Common myeloid progenitor, CD34-positive (primary cell): ENCODE data around the gene PYROXD2.

Source experiments
- CTCF ChIA-PET: fragments of 350-600 bp; sonication (Branson Sonifier 250); formaldehyde crosslinking; loops from one replicate; lab custom pipeline; 2021; ENCODE audit warnings: antibody characterized with exemption; lab: Charles Lee
- POLR2A ChIA-PET: fragments of 350-600 bp; sonication (Branson Sonifier 250); formaldehyde crosslinking; loops from one replicate; lab custom pipeline; 2021; ENCODE audit warnings: antibody characterized with exemption; lab: Charles Lee
- DNase-seq, 3 donors: peaks; one replicate each; pipeline versions ENCODE4 v3.0.0 to v3.0.0-alpha.2; 2013
- H3K27ac ChIP-seq, 2 experiments: 1 replicate in 1 of 2; 2 replicates in 1 of 2; pipeline ENCODE4 v1.7.0; 2013; ENCODE audit warnings: inconsistent platforms in 2 of 2, low read length in 2 of 2, mild to moderate bottlenecking in 2 of 2, low read depth in 1 of 2, moderate library complexity in 1 of 2; ENCODE audit not compliant: severe bottlenecking in 2 of 2, insufficient read depth in 1 of 2, poor library complexity in 1 of 2
- H3K27me3 ChIP-seq, 5 experiments: replicated peaks in 2 of 5; 1 replicate in 3 of 5; 2 replicates in 2 of 5; pipeline versions ENCODE4 v1.6.1 to v1.7.0; 2013; ENCODE audit warnings: low read length in 4 of 5, mild to moderate bottlenecking in 2 of 5, moderate library complexity in 2 of 5, inconsistent platforms in 1 of 5; ENCODE audit not compliant: insufficient read depth in 5 of 5, control insufficient read depth in 4 of 5
- H3K36me3 ChIP-seq, 4 experiments: 1 replicate in 2 of 4; 2 replicates in 2 of 4; pipeline versions ENCODE4 v1.6.1 to v1.7.0; 2013; ENCODE audit warnings: low read length in 3 of 4, control low read depth in 1 of 4, mild to moderate bottlenecking in 1 of 4; ENCODE audit not compliant: control insufficient read depth in 4 of 4, insufficient read depth in 4 of 4
- H3K4me1 ChIP-seq, 4 experiments: 1 replicate in 3 of 4; 2 replicates in 1 of 4; pipeline versions ENCODE4 v1.6.1 to v1.7.1; 2013; ENCODE audit warnings: low read length in 3 of 4, mild to moderate bottlenecking in 3 of 4, control low read depth in 1 of 4, inconsistent platforms in 1 of 4, moderate library complexity in 1 of 4; ENCODE audit not compliant: control insufficient read depth in 4 of 4, insufficient read depth in 4 of 4; ENCODE audit errors: control extremely low read depth in 1 of 4
- H3K4me3 ChIP-seq, 7 experiments: 1 replicate in 4 of 7; 2 replicates in 3 of 7; pipeline versions ENCODE4 v1.5.1 to v1.7.0; 2013; ENCODE audit warnings: mild to moderate bottlenecking in 7 of 7, low read length in 6 of 7, moderate library complexity in 6 of 7, inconsistent platforms in 2 of 7, low read depth in 2 of 7, control low read depth in 1 of 7; ENCODE audit not compliant: insufficient read depth in 4 of 7, control insufficient read depth in 1 of 7; ENCODE audit errors: extremely low read depth in 1 of 7
- H3K9me3 ChIP-seq, 5 experiments: 1 replicate in 4 of 5; 2 replicates in 1 of 5; pipeline versions ENCODE4 v1.6.1 to v1.7.1; 2013; ENCODE audit warnings: low read length in 4 of 5, mild to moderate bottlenecking in 2 of 5, inconsistent platforms in 1 of 5, low read depth in 1 of 5, moderate library complexity in 1 of 5; ENCODE audit not compliant: control insufficient read depth in 4 of 5, insufficient read depth in 2 of 5; ENCODE audit errors: control extremely low read depth in 1 of 5
- WGBS: methylation state at CpG from one replicate; pipeline ENCODE4 v1.1.5; 2013; ENCODE audit not compliant: insufficient coverage; 5-methylcytosine and 5-hydroxymethylcytosine counted together

PYROXD2 gene

GRCh38 chr10:98457721-98458120 is 42.7 kb upstream of the PYROXD2 start:
- Histone ChIP-seq H3K4me1 (no peaks in the 10 kb centered on the region), H3K27ac (no peak overlapping the region), H3K36me3 (no peaks in the 10 kb centered on the region), H3K9me3 (no peaks in the 10 kb centered on the region), H3K4me3 (no peak overlapping the region), H3K27me3 (peaks cover 0 to 9% (median 4%) of the 10 kb centered on the region in 5 experiments)
- WGBS: 57% methylated on average over 8 of the region's 8 CpGs
- ChIA-PET POLR2A (interaction anchor here (0.6 kb wide), 1 partner anchor 1043 kb away, joined by 3 read pairs; no protein-coding TSS in a partner anchor), CTCF (no interaction called here)
- no peak for DNase-seq

DNA sequence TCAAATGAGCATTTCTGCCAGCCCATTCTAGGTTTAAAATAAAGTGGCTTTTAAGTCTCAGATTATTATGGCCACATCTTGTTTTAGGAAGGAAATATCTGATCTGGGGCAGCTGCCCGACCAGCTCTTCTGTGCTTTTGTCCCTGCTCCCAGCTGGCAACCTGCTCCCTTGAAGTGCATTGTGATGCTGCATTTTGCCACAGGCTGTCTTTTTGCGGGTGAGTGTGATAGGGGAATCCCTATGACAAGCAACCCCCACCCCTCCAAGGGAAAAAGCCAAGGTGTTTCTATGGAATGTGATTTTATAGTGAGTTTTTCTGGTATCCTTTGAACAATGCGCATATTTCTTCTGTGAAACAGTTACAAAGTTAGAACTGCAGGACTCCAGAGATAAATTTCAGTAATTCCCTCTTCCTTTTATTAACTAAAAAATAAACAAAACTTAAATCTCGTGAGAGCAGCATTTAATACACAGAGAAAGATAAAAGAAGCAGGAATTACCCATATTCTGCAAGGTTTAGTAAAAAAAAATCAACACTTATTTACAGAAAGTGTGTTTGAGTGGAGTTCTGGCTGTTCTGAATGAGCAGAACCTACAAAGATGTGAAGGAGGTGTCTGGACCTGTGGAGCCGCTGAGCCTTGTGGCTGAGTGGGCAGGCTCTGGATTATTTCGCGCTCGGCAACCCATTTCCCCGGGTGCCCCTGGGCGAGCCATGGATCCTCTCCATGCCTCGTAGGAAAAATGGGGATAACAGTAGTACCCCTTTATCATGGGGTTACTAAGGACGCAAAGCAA is 41.9 kb upstream of the PYROXD2 start:
- ChIA-PET POLR2A (no interaction called here), CTCF (no interaction called here)
- H3K36me3 ChIP-seq: no peaks in the 10 kb centered on the region
- no peak for DNase-seq
- no peak overlapping the region for H3K4me3 ChIP-seq
- H3K27me3 ChIP-seq: peaks cover 0 to 9% (median 4%) of the 10 kb centered on the region in 5 experiments
- no peaks in the 10 kb centered on the region for H3K9me3 ChIP-seq
- WGBS: 88% methylated on average over 10 of the region's 12 CpGs
- H3K27ac ChIP-seq: no peak overlapping the region
- H3K4me1 ChIP-seq: no peaks in the 10 kb centered on the region

DNA sequence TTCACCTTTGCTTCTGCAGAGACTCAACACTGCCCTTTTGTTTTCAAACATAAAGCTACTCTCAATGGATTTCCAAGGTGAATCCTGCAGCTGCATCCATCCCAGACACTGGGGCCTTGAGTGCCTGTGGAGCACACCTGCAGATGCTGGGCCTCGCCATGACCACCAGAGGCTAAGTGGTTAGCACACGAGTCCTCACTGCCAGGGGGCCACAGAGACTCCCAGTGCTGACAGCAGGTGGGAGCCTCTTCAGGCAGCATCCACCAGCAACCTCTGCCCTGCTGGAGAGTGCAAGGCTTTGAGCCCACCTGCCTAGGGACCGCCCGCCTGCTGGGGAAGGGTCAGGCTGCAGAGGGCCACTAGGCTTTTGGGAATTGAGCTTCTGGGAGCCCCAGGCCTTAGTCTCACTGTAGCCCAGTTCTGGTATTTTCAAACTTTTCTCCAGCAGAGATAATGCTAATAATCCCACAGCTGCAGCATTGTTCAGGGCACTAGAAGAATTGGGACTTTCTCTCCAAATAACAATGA is 41.1 kb upstream of the PYROXD2 start:
- no peak for DNase-seq
- Histone ChIP-seq H3K27ac (no peak overlapping the region), H3K9me3 (no peaks in the 10 kb centered on the region), H3K4me1 (no peaks in the 10 kb centered on the region), H3K36me3 (no peaks in the 10 kb centered on the region), H3K27me3 (peaks cover 0 to 9% (median 4%) of the 10 kb centered on the region in 5 experiments), H3K4me3 (no peak overlapping the region)
- CTCF ChIA-PET: no interaction called here
- WGBS: 100% methylated on average over 4 of the region's 4 CpGs
- POLR2A ChIA-PET: no interaction called here

DNA sequence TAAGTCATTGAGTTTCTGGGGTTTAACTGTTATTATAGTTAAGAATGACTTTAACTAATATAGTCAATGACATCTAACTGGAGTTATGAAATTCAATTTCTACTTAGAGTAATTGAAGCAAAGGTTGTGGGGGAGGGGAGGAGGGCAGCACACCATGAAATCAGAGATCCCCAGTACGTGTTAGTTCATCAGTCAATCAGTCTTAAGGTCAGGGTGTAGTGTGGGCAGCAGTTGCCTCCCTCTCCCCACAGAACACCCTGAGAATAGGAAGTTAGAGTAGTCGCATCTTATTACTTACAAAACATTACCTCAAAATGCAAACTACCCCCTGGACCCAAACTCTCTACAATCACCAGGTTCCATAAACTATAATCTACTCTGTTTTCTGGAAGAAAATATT is 38.7 kb upstream of the PYROXD2 start:
- POLR2A ChIA-PET: no interaction called here
- H3K27ac ChIP-seq: no peak overlapping the region
- WGBS: no CpG with 5 or more reads among the region's 2 CpGs
- no peaks in the 10 kb centered on the region for H3K4me1 ChIP-seq
- H3K9me3 ChIP-seq: no peaks in the 10 kb centered on the region
- DNase-seq: no peak
- H3K4me3 ChIP-seq: no peak overlapping the region
- peaks cover 0 to 9% (median 5%) of the 10 kb centered on the region in 5 experiments for H3K27me3 ChIP-seq
- CTCF ChIA-PET: no interaction called here
- H3K36me3 ChIP-seq: no peaks in the 10 kb centered on the region

DNA sequence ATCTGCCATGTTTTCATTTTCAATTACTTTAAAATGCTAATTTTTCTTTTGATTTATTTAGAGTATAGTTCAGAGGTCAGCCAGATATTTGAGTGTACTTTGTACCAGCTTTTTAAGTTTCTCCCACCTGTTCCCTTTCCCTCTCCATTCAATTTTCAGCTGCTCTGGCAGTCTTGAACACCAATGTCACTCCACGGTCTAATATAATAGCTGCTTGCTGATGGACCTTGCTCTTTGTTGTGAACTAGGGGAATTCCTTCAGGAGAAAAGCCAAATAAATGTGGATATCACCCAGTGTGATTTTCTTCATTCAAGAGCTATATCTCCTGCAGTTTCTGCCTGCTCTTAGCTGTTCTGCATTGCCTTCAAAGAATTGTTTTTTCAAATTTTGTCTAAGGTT is 35.6 kb upstream of the PYROXD2 start:
- no peak overlapping the region for H3K4me3 ChIP-seq
- H3K27me3 ChIP-seq: peaks cover 0 to 3% (median 0%) of the 10 kb centered on the region in 5 experiments
- no peak for DNase-seq
- peaks cover 4 to 11% (median 8%) of the 10 kb centered on the region in 4 experiments for H3K4me1 ChIP-seq
- CTCF ChIA-PET: no interaction called here
- H3K36me3 ChIP-seq: no peaks in the 10 kb centered on the region
- WGBS: no CpG with 5 or more reads among the region's 1 CpG
- no peak overlapping the region for H3K27ac ChIP-seq
- POLR2A ChIA-PET: no interaction called here
- H3K9me3 ChIP-seq: no peaks in the 10 kb centered on the region

GRCh38 chr10:98449287-98449686 is 34.3 kb upstream of the PYROXD2 start:
- ChIA-PET CTCF (no interaction called here), POLR2A (no interaction called here)
- peaks cover 0 to 3% (median 0%) of the 10 kb centered on the region in 5 experiments for H3K27me3 ChIP-seq
- peaks cover 4 to 14% (median 11%) of the 10 kb centered on the region in 4 experiments for H3K4me1 ChIP-seq
- no peak overlapping the region for H3K27ac ChIP-seq
- no peak overlapping the region for H3K4me3 ChIP-seq
- H3K36me3 ChIP-seq: peaks cover 3 to 12% (median 9%) of the 10 kb centered on the region in 4 experiments
- H3K9me3 ChIP-seq: no peaks in the 10 kb centered on the region
- DNase-seq: no peak

- no peaks in the 10 kb centered on the region for H3K9me3 ChIP-seq
- H3K36me3 ChIP-seq: peaks cover 5 to 33% (median 26%) of the 10 kb centered on the region in 4 experiments
- peaks cover 0 to 3% (median 0%) of the 10 kb centered on the region in 5 experiments for H3K27me3 ChIP-seq
- H3K4me1 ChIP-seq: peaks cover 4 to 14% (median 11%) of the 10 kb centered on the region in 4 experiments
- DNase-seq: peak; percentile 68 to 85 (median 83)
- CTCF ChIA-PET: interaction anchor here (0.6 kb wide), 1 partner anchor 279 kb away, joined by 3 read pairs; no protein-coding TSS in a partner anchor
- H3K27ac ChIP-seq: peak within 1 kb of the TSS; percentile 74 to 88
- peak within 1 kb of the TSS; percentile 67 to 92 (median 77) for H3K4me3 ChIP-seq
- WGBS: 0% methylated on average over 45 of the region's 47 CpGs
- POLR2A ChIA-PET: no interaction called here
These were observed 31.8 kb upstream of the PYROXD2 start, which contains the start of gene HPS1 for GRCh38 chr10:98446661-98447221. Gene HPS1 (minus strand): TSS chr10:98446935. CDS start chr10:98443240, 3,695 bp downstream.
